GM12878 (cell line): ENCODE measurements around the gene GRIN2D. TPM values are rescaled to one million over a fixed set of nuclear protein-coding genes. Genes with fewer than 3 reads are reported as not detected.

Experiments
- CBFB ChIP-seq: IDR thresholded peaks from 2 replicates; pipeline ENCODE4 v1.6.1; 2016; ENCODE audit warnings: antibody characterized with exemption, low read depth
- RAD21 ChIP-seq: IDR thresholded peaks from 2 replicates; pipeline ENCODE4 v1.6.1; 2011; ENCODE audit warnings: mild to moderate bottlenecking, low read depth, low read length, moderate library complexity; ENCODE audit not compliant: insufficient read depth
- TCF12 ChIP-seq: IDR thresholded peaks from 2 replicates; pipeline ENCODE4 v1.6.1; 2011; ENCODE audit warnings: low read depth, mild to moderate bottlenecking, low read length
- polyA plus RNA-seq, 11 experiments: library from polyadenylated mRNA; depleted of rRNA in 4 of 11; unstranded in 6 of 11; stranded (reverse) in 5 of 11; fragments of >200 nt; fragmentation: Nextera tagmentation in 4 of 11; fragmentation: Illumina TruSeq in 1 of 11; extraction: Ambion mirVana in 4 of 11; extraction: Trizol in 1 of 11; gene quantifications; 1 replicate in 1 of 11; 2 replicates in 10 of 11; pipeline versions ENCODE4 v1.2.1 to v1.2.3, GENCODE V29; 2011 to 2016; ENCODE audit warnings: inconsistent platforms in 2 of 11, missing spikeins in 2 of 11, low read depth in 1 of 11
- total RNA-seq, 4 experiments: library from RNA; depleted of rRNA in 3 of 4; stranded (reverse); fragments of >200 nt in 3 of 4; fragmentation: Illumina TruSeq in 1 of 4; extraction: Trizol in 1 of 4; gene quantifications; 2 replicates each; pipeline versions ENCODE4 v1.2.1 to v1.2.3, GENCODE V29; 2013 to 2021
- TF ChIP-seq, protein P1 (sequence below): fragments of 450-650 bp; IDR thresholded peaks from 2 replicates; pipeline ENCODE4 v1.6.1; 2017; ENCODE audit warnings: borderline replicate concordance
- TF ChIP-seq, protein P2 (sequence below): fragments of 450-650 bp; IDR thresholded peaks from 2 replicates; pipeline ENCODE4 v1.6.1; 2017; ENCODE audit warnings: mild to moderate bottlenecking, moderate library complexity

The GRIN2D gene
- total and polyA plus RNA-seq, 10 of the 15 experiments (the other 5 are each of a cell fraction or from before 2014, with no cell fraction given), result 0.03 to 0.38 (median 0.04) TPM; not detected in 3

DNA sequence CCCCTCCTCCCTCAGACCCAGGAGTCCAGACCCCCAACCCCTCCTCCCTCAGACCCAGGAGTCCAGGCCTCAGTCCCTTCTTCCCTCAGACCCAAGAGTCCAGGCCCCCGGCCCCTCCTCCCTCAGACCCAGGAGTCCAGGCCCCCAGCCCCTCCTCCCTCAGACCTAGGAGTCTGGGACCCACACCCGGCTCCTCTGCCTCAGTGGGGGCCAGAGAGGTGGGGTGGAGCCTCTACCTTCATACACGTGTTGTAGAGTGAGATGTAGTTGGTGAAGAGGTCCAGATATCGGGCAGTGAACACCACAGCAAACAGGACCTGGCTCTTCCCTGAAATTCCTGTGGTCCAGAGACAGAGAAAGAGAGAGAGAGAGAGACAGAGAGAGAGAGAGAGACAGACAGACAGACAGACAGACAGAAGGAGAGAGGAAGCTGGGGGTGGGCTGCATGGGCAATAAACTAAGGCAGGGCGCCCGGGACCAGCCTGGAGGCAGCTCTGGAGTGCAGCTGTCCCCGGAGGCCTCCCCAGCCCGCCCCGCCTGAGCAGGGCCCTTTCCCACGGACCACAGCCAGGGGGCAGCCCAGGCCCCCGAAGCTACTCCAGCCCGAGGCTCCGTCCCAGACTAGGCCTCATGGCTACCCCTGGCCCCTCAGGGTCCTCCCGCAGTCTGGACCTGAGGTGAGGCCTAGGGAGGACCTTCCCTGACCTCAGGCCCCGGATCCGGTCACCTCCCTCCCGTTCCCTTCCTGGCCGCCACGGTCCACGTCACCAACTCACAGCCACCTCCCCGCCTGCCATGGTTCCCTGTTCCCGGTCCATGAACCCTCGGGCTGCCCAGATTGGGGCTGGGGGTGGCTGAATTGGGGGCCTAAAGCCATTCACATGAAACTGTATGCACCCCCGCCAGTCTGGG, 3.0 kb upstream of the GRIN2D start (continued):
- peak; percentile 62; the same call in 1 of the 2 replicates for TF ChIP-seq CBFB
- TF ChIP-seq, protein P1, sequence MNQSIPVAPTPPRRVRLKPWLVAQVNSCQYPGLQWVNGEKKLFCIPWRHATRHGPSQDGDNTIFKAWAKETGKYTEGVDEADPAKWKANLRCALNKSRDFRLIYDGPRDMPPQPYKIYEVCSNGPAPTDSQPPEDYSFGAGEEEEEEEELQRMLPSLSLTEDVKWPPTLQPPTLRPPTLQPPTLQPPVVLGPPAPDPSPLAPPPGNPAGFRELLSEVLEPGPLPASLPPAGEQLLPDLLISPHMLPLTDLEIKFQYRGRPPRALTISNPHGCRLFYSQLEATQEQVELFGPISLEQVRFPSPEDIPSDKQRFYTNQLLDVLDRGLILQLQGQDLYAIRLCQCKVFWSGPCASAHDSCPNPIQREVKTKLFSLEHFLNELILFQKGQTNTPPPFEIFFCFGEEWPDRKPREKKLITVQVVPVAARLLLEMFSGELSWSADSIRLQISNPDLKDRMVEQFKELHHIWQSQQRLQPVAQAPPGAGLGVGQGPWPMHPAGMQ, result no peak
- TF ChIP-seq, protein P2, sequence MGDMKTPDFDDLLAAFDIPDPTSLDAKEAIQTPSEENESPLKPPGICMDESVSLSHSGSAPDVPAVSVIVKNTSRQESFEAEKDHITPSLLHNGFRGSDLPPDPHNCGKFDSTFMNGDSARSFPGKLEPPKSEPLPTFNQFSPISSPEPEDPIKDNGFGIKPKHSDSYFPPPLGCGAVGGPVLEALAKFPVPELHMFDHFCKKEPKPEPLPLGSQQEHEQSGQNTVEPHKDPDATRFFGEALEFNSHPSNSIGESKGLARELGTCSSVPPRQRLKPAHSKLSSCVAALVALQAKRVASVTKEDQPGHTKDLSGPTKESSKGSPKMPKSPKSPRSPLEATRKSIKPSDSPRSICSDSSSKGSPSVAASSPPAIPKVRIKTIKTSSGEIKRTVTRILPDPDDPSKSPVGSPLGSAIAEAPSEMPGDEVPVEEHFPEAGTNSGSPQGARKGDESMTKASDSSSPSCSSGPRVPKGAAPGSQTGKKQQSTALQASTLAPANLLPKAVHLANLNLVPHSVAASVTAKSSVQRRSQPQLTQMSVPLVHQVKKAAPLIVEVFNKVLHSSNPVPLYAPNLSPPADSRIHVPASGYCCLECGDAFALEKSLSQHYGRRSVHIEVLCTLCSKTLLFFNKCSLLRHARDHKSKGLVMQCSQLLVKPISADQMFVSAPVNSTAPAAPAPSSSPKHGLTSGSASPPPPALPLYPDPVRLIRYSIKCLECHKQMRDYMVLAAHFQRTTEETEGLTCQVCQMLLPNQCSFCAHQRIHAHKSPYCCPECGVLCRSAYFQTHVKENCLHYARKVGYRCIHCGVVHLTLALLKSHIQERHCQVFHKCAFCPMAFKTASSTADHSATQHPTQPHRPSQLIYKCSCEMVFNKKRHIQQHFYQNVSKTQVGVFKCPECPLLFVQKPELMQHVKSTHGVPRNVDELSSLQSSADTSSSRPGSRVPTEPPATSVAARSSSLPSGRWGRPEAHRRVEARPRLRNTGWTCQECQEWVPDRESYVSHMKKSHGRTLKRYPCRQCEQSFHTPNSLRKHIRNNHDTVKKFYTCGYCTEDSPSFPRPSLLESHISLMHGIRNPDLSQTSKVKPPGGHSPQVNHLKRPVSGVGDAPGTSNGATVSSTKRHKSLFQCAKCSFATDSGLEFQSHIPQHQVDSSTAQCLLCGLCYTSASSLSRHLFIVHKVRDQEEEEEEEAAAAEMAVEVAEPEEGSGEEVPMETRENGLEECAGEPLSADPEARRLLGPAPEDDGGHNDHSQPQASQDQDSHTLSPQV, result 0 out of 2 replicates have a peak, but pooled peaks have one; percentile 28
- 0 out of 2 replicates have a peak, but pooled peaks have one; percentile 16 for TF ChIP-seq RAD21
- 0 out of 2 replicates have a peak, but pooled peaks have one; percentile 36 for TF ChIP-seq TCF12
